DOHH2 (cell line): Measurements from ENCODE around the gene NDUFS1.

ENCODE experiments used
- CTCF ChIP-seq: fragments of 200-600 bp; sonication (generic); IDR thresholded peaks from one replicate; pipeline ENCODE4 v1.5.1; 2014; ENCODE audit warnings: antibody characterized with exemption, mild to moderate bottlenecking, low read depth, low read length; ENCODE audit not compliant: poor library complexity, severe bottlenecking
- EZH2phosphoT487 ChIP-seq: fragments of 200-600 bp; sonication (generic); IDR thresholded peaks from 2 replicates; pipeline ENCODE4 v1.6.1; 2017; ENCODE audit warnings: borderline replicate concordance, mild to moderate bottlenecking, antibody characterized with exemption, low read length, moderate library complexity, mixed read lengths

GRCh38 chr2:206160125-206160806, 1.0 kb upstream of the NDUFS1 start:
- TF ChIP-seq CTCF (no peak), EZH2phosphoT487 (no peak)
